HEK293 (cell line): ENCODE results near the gene ZEB2.

Experiments used
- CTCF ChIA-PET: fragments of 350-600 bp; formaldehyde crosslinking; extraction: SDS; loops from one replicate; lab custom pipeline; 2021; ENCODE audit warnings: antibody characterized with exemption; lab: Yijun Ruan, JAX
- POLR2A ChIA-PET: fragments of 300-600 bp; formaldehyde crosslinking; extraction: SDS; loops from one replicate; lab custom pipeline; 2020; ENCODE audit warnings: antibody characterized with exemption, inconsistent platforms; lab: Yijun Ruan, JAX
- H3K27ac ChIP-seq: fragments of 200-500 bp; sonication (Bioruptor generic); 2 replicates; pipeline ENCODE4 v1.5.1; 2014; ENCODE audit warnings: low read depth, low read length, control low read depth, inconsistent platforms; ENCODE audit errors: extremely low read depth
- H3K36me3 ChIP-seq, 2 experiments: fragments of 200-500 bp in 1 of 2; sonication (Bioruptor generic) in 1 of 2; 1 replicate in 1 of 2; 2 replicates in 1 of 2; pipeline ENCODE4 v1.5.1; 2014 to 2017; ENCODE audit warnings: inconsistent platforms in 2 of 2, low read length in 2 of 2; ENCODE audit not compliant: control insufficient read depth in 2 of 2, insufficient read depth in 1 of 2
- H3K4me1 ChIP-seq: fragments of 200-500 bp; sonication (Bioruptor generic); 2 replicates; pipeline ENCODE4 v1.5.1; 2014; ENCODE audit warnings: mild to moderate bottlenecking, low read length, inconsistent platforms; ENCODE audit not compliant: control insufficient read depth, insufficient read depth
- H3K4me3 ChIP-seq: 2 replicates; pipeline ENCODE4 v1.5.1; 2011; ENCODE audit warnings: low read depth, mild to moderate bottlenecking, control low read depth, low read length, moderate library complexity
- H3K9me3 ChIP-seq: fragments of 200-500 bp; sonication (Bioruptor generic); 2 replicates; pipeline ENCODE4 v1.5.1; 2014; ENCODE audit warnings: low read depth, low read length, inconsistent platforms; ENCODE audit not compliant: control insufficient read depth, insufficient read depth
- GLI2 ChIP-seq: fragments of 450-650 bp; formaldehyde crosslinking; IDR thresholded peaks from 2 replicates; pipeline ENCODE4; 2017; ENCODE audit warnings: missing biosample characterization, missing genetic modification characterization, low read depth, borderline replicate concordance
- GLIS2 ChIP-seq: fragments of 450-650 bp; formaldehyde crosslinking; IDR thresholded peaks from 2 replicates; pipeline ENCODE4 v1.5.1; 2016; ENCODE audit warnings: missing biosample characterization, missing genetic modification characterization
- KLF8 ChIP-seq: fragments of 450-650 bp; formaldehyde crosslinking; IDR thresholded peaks from 2 replicates; pipeline ENCODE4 v1.5.1; 2016; ENCODE audit warnings: missing biosample characterization, missing genetic modification characterization
- MZF1 ChIP-seq: fragments of 450-650 bp; formaldehyde crosslinking; IDR thresholded peaks from 2 replicates; pipeline ENCODE4 v1.5.1; 2017; ENCODE audit warnings: missing biosample characterization, missing genetic modification characterization, borderline replicate concordance
- OSR2 ChIP-seq: fragments of 450-650 bp; formaldehyde crosslinking; IDR thresholded peaks from 2 replicates; pipeline ENCODE4 v1.5.1; 2016; ENCODE audit warnings: missing biosample characterization, missing genetic modification characterization
- ZBTB17 ChIP-seq: fragments of 450-650 bp; formaldehyde crosslinking; IDR thresholded peaks from 2 replicates; pipeline ENCODE4 v1.5.1; 2016; ENCODE audit warnings: missing biosample characterization, missing genetic modification characterization
- ZIC2 ChIP-seq: fragments of 450-650 bp; formaldehyde crosslinking; IDR thresholded peaks from 2 replicates; pipeline ENCODE4 v1.5.1; 2016; ENCODE audit warnings: missing biosample characterization, missing genetic modification characterization
- ZNF202 ChIP-seq: fragments of 450-650 bp; formaldehyde crosslinking; IDR thresholded peaks from 2 replicates; pipeline ENCODE4 v1.5.1; 2016; ENCODE audit warnings: missing biosample characterization, missing genetic modification characterization, borderline replicate concordance
- ZNF214 ChIP-seq: fragments of 450-650 bp; formaldehyde crosslinking; IDR thresholded peaks from 2 replicates; pipeline ENCODE4 v1.5.1; 2017; ENCODE audit warnings: missing biosample characterization, mild to moderate bottlenecking, missing genetic modification characterization, borderline replicate concordance
- ZNF239 ChIP-seq: fragments of 450-650 bp; formaldehyde crosslinking; IDR thresholded peaks from 2 replicates; pipeline ENCODE4 v1.5.1; 2016; ENCODE audit warnings: missing biosample characterization, missing genetic modification characterization
- ZNF26 ChIP-seq: fragments of 450-650 bp; formaldehyde crosslinking; IDR thresholded peaks from 2 replicates; pipeline ENCODE4 v1.5.1; 2016; ENCODE audit warnings: missing biosample characterization, missing genetic modification characterization
- ZNF37A ChIP-seq: fragments of 450-650 bp; IDR thresholded peaks from 2 replicates; pipeline ENCODE4 v1.5.1; 2018; ENCODE audit warnings: missing biosample characterization, missing genetic modification characterization
- ZNF394 ChIP-seq: fragments of 450-650 bp; formaldehyde crosslinking; IDR thresholded peaks from 2 replicates; pipeline ENCODE4 v1.5.1; 2016; ENCODE audit warnings: missing biosample characterization, missing genetic modification characterization, mild to moderate bottlenecking, moderate library complexity, borderline replicate concordance
- ZNF549 ChIP-seq: fragments of 450-650 bp; IDR thresholded peaks from 2 replicates; pipeline ENCODE4 v1.5.1; 2018; ENCODE audit warnings: missing biosample characterization, missing genetic modification characterization, mild to moderate bottlenecking, inconsistent platforms, moderate library complexity
- ZNF624 ChIP-seq: fragments of 450-650 bp; formaldehyde crosslinking; IDR thresholded peaks from 2 replicates; pipeline ENCODE4 v1.5.1; 2017; ENCODE audit warnings: missing biosample characterization, missing genetic modification characterization
- ZNF629 ChIP-seq: fragments of 450-650 bp; formaldehyde crosslinking; IDR thresholded peaks from 2 replicates; pipeline ENCODE4 v1.5.1; 2017; ENCODE audit warnings: missing biosample characterization, missing genetic modification characterization
- ZNF837 ChIP-seq: fragments of 450-650 bp; formaldehyde crosslinking; IDR thresholded peaks from 2 replicates; pipeline ENCODE4 v1.5.1; 2016; ENCODE audit warnings: missing biosample characterization, missing genetic modification characterization
- ZSCAN5A ChIP-seq: fragments of 450-650 bp; formaldehyde crosslinking; IDR thresholded peaks from 2 replicates; pipeline ENCODE4 v1.5.1; 2016; ENCODE audit warnings: missing biosample characterization, missing genetic modification characterization
- TF ChIP-seq, protein P1 (sequence below): fragments of 450-650 bp; formaldehyde crosslinking; IDR thresholded peaks from 2 replicates; pipeline ENCODE4 v1.5.1; 2016; ENCODE audit warnings: missing biosample characterization, missing genetic modification characterization
- TF ChIP-seq, protein P2 (sequence below): fragments of 450-650 bp; formaldehyde crosslinking; conservative IDR thresholded peaks from 2 replicates; pipeline ENCODE4 v1.5.1; 2016; ENCODE audit warnings: low read depth, missing biosample characterization, missing genetic modification characterization

The ZEB2 gene

DNA sequence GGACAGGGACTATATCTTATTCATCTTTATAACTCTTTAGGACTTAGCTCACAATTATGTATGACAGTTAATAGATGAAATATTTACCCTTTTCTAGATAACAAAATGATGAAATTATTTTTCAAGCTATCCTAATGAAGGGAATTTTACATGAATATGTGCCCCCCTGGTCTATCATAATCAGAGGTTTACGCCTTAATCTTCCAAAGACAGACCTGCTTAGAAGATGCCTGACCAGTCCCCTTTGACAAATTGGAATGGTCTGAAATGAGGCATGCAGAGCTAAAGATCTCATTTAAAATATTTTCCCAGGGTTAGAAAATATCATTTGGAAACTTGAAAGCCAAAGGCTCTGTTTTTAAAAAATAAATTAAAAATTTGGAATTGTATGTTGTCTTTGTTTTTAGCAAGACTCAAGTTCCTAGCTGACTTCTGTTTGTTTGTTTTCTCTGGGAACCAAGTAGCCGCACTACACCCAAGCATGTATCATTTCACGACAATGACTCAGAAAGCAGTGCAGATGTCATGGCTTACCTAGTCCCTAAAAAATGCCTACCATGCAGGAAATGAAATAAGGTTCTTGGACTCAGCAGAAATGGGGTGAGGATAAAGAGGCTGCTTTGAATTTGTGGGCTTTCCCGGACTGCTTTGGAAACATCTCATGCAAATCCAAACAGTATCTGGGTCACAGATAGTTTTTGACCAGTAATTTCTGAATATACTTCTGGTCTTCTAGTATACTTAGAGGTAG lies 162.1 kb downstream of the ZEB2 start:
- TF ChIP-seq OSR2 (tag by site-specific recombination) = peak; percentile 22; the same call in 1 of the 2 replicates
- no peak for TF ChIP-seq ZBTB17
- 0 out of 2 replicates have a peak, but pooled peaks have one; percentile 17 for TF ChIP-seq KLF8 (tag by site-specific recombination)
- 0 out of 2 replicates have a peak, but pooled peaks have one; percentile 23 for TF ChIP-seq ZNF629 (tag by site-specific recombination)
- TF ChIP-seq, all 188 proteins: peak for 3
- Histone ChIP-seq H3K9me3 (no peaks in the 10 kb centered on the region), H3K4me1 (no peaks in the 10 kb centered on the region), H3K27ac (no peak overlapping the region), H3K36me3 (no peaks in the 10 kb centered on the region), H3K4me3 (no peak overlapping the region)
- ChIA-PET POLR2A (interaction anchor here (1.0 kb wide), 1 partner anchor 10 kb away, joined by 4 read pairs; no protein-coding TSS in a partner anchor), CTCF (no interaction called here)

GRCh38 chr2:144356402-144356801 lies 163.5 kb downstream of the ZEB2 start:
- Histone ChIP-seq H3K4me1 (no peaks in the 10 kb centered on the region), H3K4me3 (no peak overlapping the region), H3K27ac (no peak overlapping the region), H3K36me3 (no peaks in the 10 kb centered on the region), H3K9me3 (no peaks in the 10 kb centered on the region)
- CTCF ChIA-PET = no interaction called here
- POLR2A ChIA-PET = no interaction called here
- TF ChIP-seq ZNF37A (tag by site-specific recombination) (no peak), ZNF214 (no peak), ZSCAN5A (tag by site-specific recombination) (no peak), ZNF624 (tag by site-specific recombination) (no peak), ZNF26 (tag by site-specific recombination) (no peak), ZNF394 (tag by site-specific recombination) (no peak), ZNF202 (no peak), GLIS2 (tag by site-specific recombination) (no peak), MZF1 (no peak)
- TF ChIP-seq, protein P1, sequence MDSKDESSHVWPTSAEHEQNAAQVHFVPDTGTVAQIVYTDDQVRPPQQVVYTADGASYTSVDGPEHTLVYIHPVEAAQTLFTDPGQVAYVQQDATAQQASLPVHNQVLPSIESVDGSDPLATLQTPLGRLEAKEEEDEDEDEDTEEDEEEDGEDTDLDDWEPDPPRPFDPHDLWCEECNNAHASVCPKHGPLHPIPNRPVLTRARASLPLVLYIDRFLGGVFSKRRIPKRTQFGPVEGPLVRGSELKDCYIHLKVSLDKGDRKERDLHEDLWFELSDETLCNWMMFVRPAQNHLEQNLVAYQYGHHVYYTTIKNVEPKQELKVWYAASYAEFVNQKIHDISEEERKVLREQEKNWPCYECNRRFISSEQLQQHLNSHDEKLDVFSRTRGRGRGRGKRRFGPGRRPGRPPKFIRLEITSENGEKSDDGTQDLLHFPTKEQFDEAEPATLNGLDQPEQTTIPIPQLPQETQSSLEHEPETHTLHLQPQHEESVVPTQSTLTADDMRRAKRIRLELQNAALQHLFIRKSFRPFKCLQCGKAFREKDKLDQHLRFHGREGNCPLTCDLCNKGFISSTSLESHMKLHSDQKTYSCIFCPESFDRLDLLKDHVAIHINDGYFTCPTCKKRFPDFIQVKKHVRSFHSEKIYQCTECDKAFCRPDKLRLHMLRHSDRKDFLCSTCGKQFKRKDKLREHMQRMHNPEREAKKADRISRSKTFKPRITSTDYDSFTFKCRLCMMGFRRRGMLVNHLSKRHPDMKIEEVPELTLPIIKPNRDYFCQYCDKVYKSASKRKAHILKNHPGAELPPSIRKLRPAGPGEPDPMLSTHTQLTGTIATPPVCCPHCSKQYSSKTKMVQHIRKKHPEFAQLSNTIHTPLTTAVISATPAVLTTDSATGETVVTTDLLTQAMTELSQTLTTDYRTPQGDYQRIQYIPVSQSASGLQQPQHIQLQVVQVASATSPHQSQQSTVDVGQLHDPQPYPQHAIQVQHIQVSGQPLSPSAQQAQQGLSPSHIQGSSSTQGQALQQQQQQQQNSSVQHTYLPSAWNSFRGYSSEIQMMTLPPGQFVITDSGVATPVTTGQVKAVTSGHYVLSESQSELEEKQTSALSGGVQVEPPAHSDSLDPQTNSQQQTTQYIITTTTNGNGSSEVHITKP = no peak

- Histone ChIP-seq H3K4me1 (no peaks in the 10 kb centered on the region), H3K27ac (no peak overlapping the region), H3K4me3 (no peak overlapping the region)
- TF ChIP-seq MZF1 (no peak), ZNF239 (tag by site-specific recombination) (no peak), ZNF549 (no peak), ZIC2 (tag by site-specific recombination) (no peak), GLI2 (no peak), ZNF837 (no peak)
- TF ChIP-seq, protein P2, sequence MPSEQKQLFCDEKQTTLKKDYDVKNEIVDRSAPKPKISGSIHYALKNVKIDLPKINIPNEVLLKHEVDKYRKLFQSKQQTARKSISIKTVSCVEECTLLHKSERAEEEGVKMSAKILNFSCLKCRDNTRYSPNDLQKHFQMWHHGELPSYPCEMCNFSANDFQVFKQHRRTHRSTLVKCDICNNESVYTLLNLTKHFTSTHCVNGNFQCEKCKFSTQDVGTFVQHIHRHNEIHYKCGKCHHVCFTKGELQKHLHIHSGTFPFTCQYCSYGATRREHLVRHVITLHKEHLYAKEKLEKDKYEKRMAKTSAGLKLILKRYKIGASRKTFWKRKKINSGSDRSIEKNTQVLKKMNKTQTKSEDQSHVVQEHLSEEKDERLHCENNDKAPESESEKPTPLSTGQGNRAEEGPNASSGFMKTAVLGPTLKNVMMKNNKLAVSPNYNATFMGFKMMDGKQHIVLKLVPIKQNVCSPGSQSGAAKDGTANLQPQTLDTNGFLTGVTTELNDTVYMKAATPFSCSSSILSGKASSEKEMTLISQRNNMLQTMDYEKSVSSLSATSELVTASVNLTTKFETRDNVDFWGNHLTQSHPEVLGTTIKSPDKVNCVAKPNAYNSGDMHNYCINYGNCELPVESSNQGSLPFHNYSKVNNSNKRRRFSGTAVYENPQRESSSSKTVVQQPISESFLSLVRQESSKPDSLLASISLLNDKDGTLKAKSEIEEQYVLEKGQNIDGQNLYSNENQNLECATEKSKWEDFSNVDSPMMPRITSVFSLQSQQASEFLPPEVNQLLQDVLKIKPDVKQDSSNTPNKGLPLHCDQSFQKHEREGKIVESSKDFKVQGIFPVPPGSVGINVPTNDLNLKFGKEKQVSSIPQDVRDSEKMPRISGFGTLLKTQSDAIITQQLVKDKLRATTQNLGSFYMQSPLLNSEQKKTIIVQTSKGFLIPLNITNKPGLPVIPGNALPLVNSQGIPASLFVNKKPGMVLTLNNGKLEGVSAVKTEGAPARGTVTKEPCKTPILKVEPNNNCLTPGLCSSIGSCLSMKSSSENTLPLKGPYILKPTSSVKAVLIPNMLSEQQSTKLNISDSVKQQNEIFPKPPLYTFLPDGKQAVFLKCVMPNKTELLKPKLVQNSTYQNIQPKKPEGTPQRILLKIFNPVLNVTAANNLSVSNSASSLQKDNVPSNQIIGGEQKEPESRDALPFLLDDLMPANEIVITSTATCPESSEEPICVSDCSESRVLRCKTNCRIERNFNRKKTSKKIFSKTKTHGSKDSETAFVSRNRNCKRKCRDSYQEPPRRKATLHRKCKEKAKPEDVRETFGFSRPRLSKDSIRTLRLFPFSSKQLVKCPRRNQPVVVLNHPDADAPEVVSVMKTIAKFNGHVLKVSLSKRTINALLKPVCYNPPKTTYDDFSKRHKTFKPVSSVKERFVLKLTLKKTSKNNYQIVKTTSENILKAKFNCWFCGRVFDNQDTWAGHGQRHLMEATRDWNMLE (tag by site-specific recombination) = no peak
Measured at GRCh38 chr2:144354953-144355352, 165.0 kb downstream of the ZEB2 start.

More at GRCh38 chr2:144354953-144355352, 165.0 kb downstream of the ZEB2 start:
- POLR2A ChIA-PET = no interaction called here
- H3K36me3 ChIP-seq = no peaks in the 10 kb centered on the region
- CTCF ChIA-PET = no interaction called here
- H3K9me3 ChIP-seq = no peaks in the 10 kb centered on the region
